Thymus (tissue), 11 donors: Measurements from ENCODE around the gene TPRG1. TPM values are rescaled to one million over a fixed set of nuclear protein-coding genes. Genes with fewer than 3 reads are reported as not detected.

Experiments
- DNase-seq, 9 donors: peaks; one replicate each; pipeline ENCODE4 v3.0.0-alpha.2; 2013; ENCODE audit warnings: low spot score in 9 of 9, low read depth in 6 of 9, missing footprints in 1 of 9
- H3K27ac ChIP-seq, 2 donors: one replicate each; pipeline ENCODE4 v1.5.1; 2013; ENCODE audit warnings: control low read depth in 1 of 2, low read depth in 1 of 2, low read length in 1 of 2, mild to moderate bottlenecking in 1 of 2, moderate library complexity in 1 of 2
- H3K27me3 ChIP-seq, 2 donors: one replicate each; pipeline ENCODE4 v1.5.1; 2013; ENCODE audit warnings: low read length in 1 of 2; ENCODE audit not compliant: control insufficient read depth in 2 of 2, insufficient read depth in 1 of 2
- H3K36me3 ChIP-seq, 2 donors: one replicate each; pipeline ENCODE4 v1.5.1; 2013; ENCODE audit warnings: low read length in 1 of 2, mild to moderate bottlenecking in 1 of 2, moderate library complexity in 1 of 2; ENCODE audit not compliant: control insufficient read depth in 2 of 2, insufficient read depth in 2 of 2
- H3K4me1 ChIP-seq, 2 donors: one replicate each; pipeline ENCODE4 v1.5.1; 2013; ENCODE audit warnings: low read length in 2 of 2; ENCODE audit not compliant: control insufficient read depth in 2 of 2, insufficient read depth in 2 of 2
- H3K4me3 ChIP-seq, 2 donors: one replicate each; pipeline ENCODE4 v1.5.1; 2013; ENCODE audit warnings: low read length in 2 of 2, control low read depth in 1 of 2, mild to moderate bottlenecking in 1 of 2
- H3K9me3 ChIP-seq, 2 donors: one replicate each; pipeline ENCODE4 v1.5.1; 2013; ENCODE audit warnings: low read length in 1 of 2, mild to moderate bottlenecking in 1 of 2; ENCODE audit not compliant: control insufficient read depth in 2 of 2, insufficient read depth in 1 of 2
- WGBS: extraction: QIAGEN DNeasy Blood & Tissue Kit; methylation state at CpG from one replicate; pipeline ENCODE4 v1.1.7; 2013; 5-methylcytosine and 5-hydroxymethylcytosine counted together
- polyA plus RNA-seq: library from polyadenylated mRNA; stranded (reverse); fragments of 200-250 nt; gene quantifications from one replicate; pipeline ENCODE4 v1.2.3, GENCODE V29; 2013
- total RNA-seq: library from RNA; stranded (reverse); fragments of 120-200 nt; gene quantifications from one replicate; pipeline ENCODE4 v1.2.4, GENCODE V29; 2013
- donor health status: healthy.

TPRG1 gene
- total and polyA plus RNA-seq, 2 donors = 1.8 to 3.2 TPM

GRCh38 chr3:189138901-189139610 is 32.7 kb upstream of the TPRG1 start:
- no peaks in the 10 kb centered on the region for H3K36me3 ChIP-seq
- H3K27ac ChIP-seq = no peak overlapping the region
- DNase-seq = no peak
- WGBS = 96% methylated on average over 9 of the region's 9 CpGs
- no peak overlapping the region for H3K4me3 ChIP-seq
- no peaks in the 10 kb centered on the region for H3K9me3 ChIP-seq
- H3K4me1 ChIP-seq = no peaks in the 10 kb centered on the region
- H3K27me3 ChIP-seq = no peaks in the 10 kb centered on the region

- DNase-seq = no peak
- no peaks in the 10 kb centered on the region for H3K4me1 ChIP-seq
- H3K27ac ChIP-seq = no peak overlapping the region
- no peaks in the 10 kb centered on the region for H3K36me3 ChIP-seq
- no peaks in the 10 kb centered on the region for H3K9me3 ChIP-seq
- WGBS = 97% methylated on average over 6 of the region's 6 CpGs
- no peaks in the 10 kb centered on the region for H3K27me3 ChIP-seq
- H3K4me3 ChIP-seq = no peak overlapping the region
Observed at GRCh38 chr3:189139611-189139940, 32.2 kb upstream of the TPRG1 start.

GRCh38 chr3:189142527-189142926 is 29.2 kb upstream of the TPRG1 start:
- Histone ChIP-seq H3K36me3 (no peaks in the 10 kb centered on the region), H3K9me3 (no peaks in the 10 kb centered on the region), H3K4me1 (peaks cover 0 to under 1% of the 10 kb centered on the region in 2 donors), H3K27ac (no peak overlapping the region), H3K27me3 (no peaks in the 10 kb centered on the region), H3K4me3 (no peak overlapping the region)
- no peak for DNase-seq
- 96% methylated on average over 1 of the region's 1 CpG for WGBS

- Histone ChIP-seq H3K4me1 (peaks cover 4% of the 10 kb centered on the region in 2 donors), H3K36me3 (no peaks in the 10 kb centered on the region), H3K27ac (no peak overlapping the region), H3K27me3 (no peaks in the 10 kb centered on the region), H3K9me3 (no peaks in the 10 kb centered on the region), H3K4me3 (no peak overlapping the region)
- WGBS = 68% methylated on average over 1 of the region's 1 CpG
- DNase-seq = no peak
Observed at GRCh38 chr3:189143321-189143720, 28.4 kb upstream of the TPRG1 start.

- no peak for DNase-seq
- Histone ChIP-seq H3K36me3 (no peaks in the 10 kb centered on the region), H3K27ac (no peak overlapping the region), H3K4me1 (peaks cover 4% of the 10 kb centered on the region in 2 donors), H3K4me3 (no peak overlapping the region), H3K27me3 (no peaks in the 10 kb centered on the region), H3K9me3 (no peaks in the 10 kb centered on the region)
- WGBS = 94% methylated on average over 3 of the region's 3 CpGs
Observed at GRCh38 chr3:189143771-189144170, 28.0 kb upstream of the TPRG1 start.

- H3K27me3 ChIP-seq = no peaks in the 10 kb centered on the region
- no peaks in the 10 kb centered on the region for H3K36me3 ChIP-seq
- 25% methylated on average over 5 of the region's 5 CpGs for WGBS
- no peak overlapping the region for H3K4me3 ChIP-seq
- no peak overlapping the region for H3K27ac ChIP-seq
- DNase-seq = peak in 3 of 9 donors; percentile 8 to 54 (median 16)
- H3K9me3 ChIP-seq = no peaks in the 10 kb centered on the region
- peaks cover 4% of the 10 kb centered on the region in 2 donors for H3K4me1 ChIP-seq
Observed at GRCh38 chr3:189144645-189145044, 27.1 kb upstream of the TPRG1 start.

- no peaks in the 10 kb centered on the region for H3K9me3 ChIP-seq
- H3K27ac ChIP-seq = no peak overlapping the region
- no peaks in the 10 kb centered on the region for H3K36me3 ChIP-seq
- DNase-seq = no peak
- no peaks in the 10 kb centered on the region for H3K27me3 ChIP-seq
- H3K4me1 ChIP-seq = peaks cover 4% of the 10 kb centered on the region in 2 donors
- no peak overlapping the region for H3K4me3 ChIP-seq
- 82% methylated on average over 2 of the region's 2 CpGs for WGBS
Observed at GRCh38 chr3:189146848-189147247, 24.9 kb upstream of the TPRG1 start.

DNA sequence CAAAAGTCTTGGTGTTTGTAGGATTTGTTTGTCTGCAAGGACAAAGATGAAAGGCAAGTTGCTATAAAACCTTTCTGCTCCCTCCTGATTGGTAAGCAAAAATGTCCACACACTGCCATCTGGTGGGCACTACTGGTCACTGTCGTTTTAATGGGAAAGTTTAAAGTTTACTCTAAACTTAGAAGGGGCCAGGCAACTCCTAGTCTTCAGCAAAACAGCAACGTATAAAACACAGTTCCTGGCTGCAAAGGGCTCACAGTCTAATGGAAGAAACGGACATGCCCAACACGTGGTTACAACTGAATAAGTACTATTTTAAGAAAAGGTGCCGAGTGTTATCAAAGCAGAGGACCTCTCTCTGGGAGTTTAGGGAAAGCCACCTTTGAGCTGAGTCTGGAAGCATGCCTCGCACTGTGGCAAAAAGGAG is 23.7 kb upstream of the TPRG1 start:
- DNase-seq = peak; percentile 23 to 79 (median 57)
- Histone ChIP-seq H3K4me1 (peaks cover 4% of the 10 kb centered on the region in 2 donors), H3K27me3 (no peaks in the 10 kb centered on the region), H3K27ac (no peak overlapping the region), H3K9me3 (no peaks in the 10 kb centered on the region), H3K4me3 (no peak overlapping the region), H3K36me3 (no peaks in the 10 kb centered on the region)
- 38% methylated on average over 6 of the region's 6 CpGs for WGBS

DNA sequence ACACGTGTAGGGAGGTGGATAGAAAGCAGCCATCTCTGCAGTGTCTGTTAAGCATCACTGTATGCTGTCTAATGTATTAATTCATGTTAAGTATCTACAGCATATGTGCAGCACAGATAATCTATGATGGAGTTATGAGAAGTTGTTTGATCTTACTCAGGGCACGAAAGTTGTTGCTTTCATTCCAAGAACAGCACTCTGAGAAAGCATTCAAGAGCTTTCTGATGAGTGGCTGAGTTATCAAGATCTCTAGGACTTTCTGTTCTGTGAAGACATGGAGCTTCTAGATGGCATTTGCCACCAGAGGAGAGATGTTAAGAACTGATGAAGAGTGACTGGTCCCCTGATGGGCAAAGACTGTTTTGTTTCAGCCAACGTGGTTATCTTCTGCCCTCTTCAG is 22.6 kb upstream of the TPRG1 start:
- Histone ChIP-seq H3K4me1 (peaks cover 4% of the 10 kb centered on the region in 2 donors), H3K9me3 (no peaks in the 10 kb centered on the region), H3K4me3 (no peak overlapping the region), H3K36me3 (no peaks in the 10 kb centered on the region), H3K27ac (no peak overlapping the region), H3K27me3 (peaks cover 0 to 2% of the 10 kb centered on the region in 2 donors)
- WGBS = 73% methylated on average over 3 of the region's 3 CpGs
- no peak for DNase-seq
